Memory B cell (primary cell): ENCODE data around the gene NHLRC4.

Experiments used
- ATAC-seq: fragments of 150-1000 bp; cut with Tn5 transposase; 2 replicates; pipeline ENCODE4 v1.10.0; 2021; ENCODE audit warnings: low read depth, mild to moderate bottlenecking, moderate library complexity
- DNase-seq, 2 donors: peaks; one replicate each; pipeline ENCODE4 v3.0.0; 2022; ENCODE audit warnings: low spot score in 2 of 2
- H3K27ac Mint-ChIP-seq: one replicate; pipeline ENCODE4 v1.8.0; 2022; ENCODE audit warnings: mild to moderate bottlenecking, moderate library complexity, mixed read lengths
- H3K27me3 Mint-ChIP-seq: one replicate; pipeline ENCODE4 v1.8.0; 2022; ENCODE audit warnings: mixed read lengths
- H3K36me3 Mint-ChIP-seq: one replicate; pipeline ENCODE4 v1.8.0; 2022; ENCODE audit warnings: mild to moderate bottlenecking, mixed read lengths
- H3K4me1 Mint-ChIP-seq: one replicate; pipeline ENCODE4 v1.8.0; 2022; ENCODE audit warnings: mixed read lengths
- H3K4me3 Mint-ChIP-seq: one replicate; pipeline ENCODE4 v1.8.0; 2022; ENCODE audit warnings: mild to moderate bottlenecking, moderate library complexity, mixed read lengths
- H3K9me3 Mint-ChIP-seq: one replicate; pipeline ENCODE4 v1.8.0; 2022; ENCODE audit warnings: mixed read lengths

NHLRC4 gene

GRCh38 chr16:617855-618254 is 51.0 kb downstream of the NHLRC4 start:
- Mint-ChIP-seq H3K27me3 (no peaks in the 10 kb centered on the region), H3K4me3 (no peak overlapping the region), H3K9me3 (no peaks in the 10 kb centered on the region), H3K27ac (no peak overlapping the region), H3K36me3 (peaks cover 10% of the 10 kb centered on the region), H3K4me1 (peaks cover 9% of the 10 kb centered on the region)
- no peak for DNase-seq
- no peak for ATAC-seq
